HG02938 (cell line): ENCODE measurements around the gene FNBP1L.

ENCODE experiments used
- ATAC-seq: cut with Tn5 transposase; IDR thresholded peaks from one replicate; pipeline ENCODE4 v1.9.1; 2021; ENCODE audit warnings: mild to moderate bottlenecking, moderate library complexity; ENCODE audit not compliant: unreplicated experiment

The FNBP1L gene

DNA sequence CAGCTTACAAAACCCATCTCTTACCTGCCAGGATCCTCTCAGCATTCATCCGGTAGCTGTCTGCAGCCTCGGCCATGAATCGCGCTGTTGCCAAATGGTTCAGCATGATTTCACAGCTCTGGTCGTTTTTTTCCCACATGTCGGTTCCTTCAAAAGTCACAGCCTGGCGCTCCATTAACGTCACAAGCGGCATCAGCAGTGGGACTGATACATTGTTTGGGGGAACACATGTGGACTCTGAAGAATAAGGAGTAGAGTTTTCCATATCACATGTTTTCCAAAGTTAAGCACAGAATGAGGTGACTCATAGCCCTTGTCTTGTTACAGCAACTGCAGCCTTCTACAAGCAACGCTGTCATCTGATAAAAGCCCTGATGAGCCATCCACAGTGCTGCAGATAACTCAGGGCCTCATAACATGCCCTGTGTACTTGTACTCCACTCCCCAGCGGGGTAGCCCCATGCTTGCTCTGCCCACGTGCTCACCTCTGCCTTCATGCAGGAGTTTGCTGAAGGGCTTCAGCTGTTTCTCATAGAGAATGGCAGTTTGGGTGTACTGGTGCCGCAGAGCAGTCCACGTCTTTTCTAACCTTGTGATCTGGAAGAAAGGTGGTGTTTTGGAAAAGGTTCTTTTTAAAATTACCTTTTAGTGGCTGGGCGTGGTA lies 119.5 kb downstream of the FNBP1L start:
- no peak for ATAC-seq

DNA sequence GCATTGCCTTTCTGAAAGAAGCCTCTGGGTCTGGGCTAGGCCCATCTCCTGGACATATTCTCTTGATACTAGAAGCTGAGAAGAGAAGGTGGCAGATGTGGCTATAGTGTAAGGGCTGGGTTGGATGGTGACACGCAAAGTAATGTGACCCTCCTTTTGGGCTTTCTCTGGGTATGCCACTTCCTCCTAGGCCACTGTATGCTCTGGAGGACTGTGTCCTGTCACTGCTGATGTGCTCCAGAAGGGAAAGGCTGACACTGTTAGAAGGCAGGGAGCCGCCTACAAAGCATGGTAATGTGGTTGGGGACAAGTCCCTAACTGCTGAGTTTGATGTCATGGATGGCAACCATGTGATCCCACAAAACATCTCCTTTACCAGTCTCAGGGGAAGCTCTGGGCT lies 121.6 kb downstream of the FNBP1L start:
- no peak for ATAC-seq

DNA sequence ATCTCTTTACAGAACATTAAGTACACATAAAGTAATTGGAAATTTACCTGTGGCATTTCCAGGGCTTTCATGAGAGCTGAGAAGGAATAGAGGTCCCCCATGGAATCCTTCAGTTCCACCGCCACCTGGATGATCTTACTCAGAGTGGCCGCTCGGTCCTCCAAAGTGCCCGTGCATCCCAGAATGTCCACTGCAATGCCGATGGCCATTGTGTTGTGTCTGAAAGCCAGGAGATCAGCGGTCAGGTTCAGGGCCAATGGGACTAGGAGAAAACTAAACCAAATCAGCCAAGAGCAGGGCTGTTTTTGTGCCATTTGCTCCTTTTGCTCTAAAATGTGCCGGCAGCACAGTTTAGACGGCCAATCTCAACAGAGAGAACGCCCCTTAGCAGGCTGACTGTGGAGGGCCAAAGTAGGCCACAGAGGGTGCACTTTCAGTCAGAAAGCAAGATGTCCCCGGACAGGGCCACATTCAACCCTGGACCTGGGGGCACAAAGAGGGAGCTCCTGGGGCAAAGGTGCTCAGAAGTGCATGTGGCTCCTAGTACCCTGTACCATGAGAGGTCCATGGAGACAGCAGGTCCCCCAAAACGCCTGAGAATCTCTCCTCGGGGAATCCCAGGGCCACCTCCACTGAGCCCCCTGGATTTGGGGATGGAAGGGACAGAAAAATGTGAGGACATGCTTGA lies 123.8 kb downstream of the FNBP1L start:
- ATAC-seq = no peak

DNA sequence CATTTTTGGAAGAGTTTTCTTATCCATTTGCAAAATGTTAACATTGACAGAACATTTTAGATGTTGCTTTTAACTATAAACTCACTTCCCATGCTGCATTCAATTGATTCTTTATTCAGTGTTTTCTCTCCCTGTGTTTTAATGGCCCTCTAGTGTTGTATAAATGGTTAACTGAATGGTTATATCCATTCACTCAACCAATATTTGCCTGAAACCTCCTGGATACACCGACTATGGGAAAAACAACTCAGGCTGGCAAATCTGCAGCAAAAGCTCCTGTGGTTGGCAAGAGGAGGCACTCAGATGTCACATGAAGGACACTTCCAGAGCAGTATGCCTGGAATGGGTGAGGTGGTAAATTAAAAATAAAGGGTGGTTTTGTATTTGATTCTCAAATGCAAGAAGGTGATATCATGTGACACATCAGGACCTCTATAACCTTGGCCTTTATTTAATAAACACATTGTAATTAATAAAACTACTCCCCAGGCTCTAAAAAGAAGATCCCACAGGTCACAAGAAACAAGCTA lies 126.1 kb downstream of the FNBP1L start:
- ATAC-seq = no peak

DNA sequence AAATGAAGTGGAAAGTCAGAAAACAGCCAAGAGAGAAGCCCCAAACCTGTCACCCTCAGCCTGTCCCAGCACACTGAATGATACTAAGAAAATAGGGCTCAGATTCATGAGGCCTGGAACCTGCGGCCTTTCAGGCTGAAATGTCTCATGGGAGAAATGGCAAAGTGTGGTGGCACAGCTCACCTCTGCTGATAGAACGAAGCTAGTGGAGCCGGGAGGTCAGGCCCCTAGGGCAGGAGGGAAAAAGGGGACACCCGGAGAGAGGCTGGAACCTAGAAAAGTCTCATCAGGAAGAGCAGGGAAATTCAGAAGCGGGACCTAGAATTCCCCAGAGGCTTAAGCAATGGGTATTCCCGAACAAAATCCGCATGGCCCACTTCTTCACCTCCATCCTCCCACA lies 126.6 kb downstream of the FNBP1L start:
- ATAC-seq = no peak

DNA sequence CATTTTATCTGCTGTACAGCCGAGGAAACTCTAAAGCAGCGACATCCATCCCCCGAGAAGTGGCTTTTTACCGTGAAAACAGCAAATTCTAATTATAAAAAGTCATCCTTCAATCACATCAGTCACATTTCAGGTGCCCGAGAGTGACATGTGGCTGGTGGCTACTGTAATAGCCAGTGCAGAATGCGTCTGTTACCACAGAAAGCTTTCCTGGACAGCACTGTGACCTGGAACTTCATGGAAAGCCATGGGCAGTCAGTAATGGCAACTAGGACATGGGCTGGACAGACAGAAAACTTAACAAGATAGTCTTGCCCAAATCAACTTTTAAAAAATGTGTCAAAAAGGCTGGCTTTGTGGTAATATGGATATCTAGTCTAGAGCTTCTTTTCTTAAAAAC lies 127.1 kb downstream of the FNBP1L start:
- ATAC-seq = no peak

DNA sequence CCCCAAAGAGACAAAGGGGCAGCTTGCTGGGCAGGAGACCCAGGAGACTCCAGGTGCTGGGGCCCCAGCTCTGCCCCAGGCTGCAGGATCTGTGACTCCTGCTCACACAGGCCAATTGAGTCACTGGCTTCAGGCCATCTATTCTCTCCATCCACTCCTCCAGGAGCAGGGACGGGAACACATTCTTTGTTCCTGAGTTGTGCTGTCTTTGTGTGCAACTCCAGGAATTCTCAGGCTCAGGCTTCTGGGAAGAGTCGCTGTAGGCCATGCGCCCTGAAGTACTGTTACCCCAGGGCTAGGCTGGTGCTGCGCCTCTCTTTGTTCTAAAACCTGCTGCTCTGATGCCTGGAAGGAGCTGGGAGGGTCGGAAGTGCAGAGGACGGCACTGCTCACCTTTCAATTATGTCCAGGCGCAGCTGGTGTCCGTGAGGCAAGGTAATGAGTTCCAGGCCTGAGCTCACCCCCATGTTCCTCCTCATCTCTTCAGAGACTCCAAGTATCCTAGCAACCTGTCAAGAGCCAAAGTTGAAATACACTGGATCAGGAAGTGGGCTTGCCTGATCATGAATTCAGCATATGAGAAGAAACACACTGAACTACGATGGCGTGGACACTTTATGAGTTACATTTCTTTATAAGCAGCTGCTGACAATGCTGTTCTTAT lies 127.8 kb downstream of the FNBP1L start:
- ATAC-seq = no peak

DNA sequence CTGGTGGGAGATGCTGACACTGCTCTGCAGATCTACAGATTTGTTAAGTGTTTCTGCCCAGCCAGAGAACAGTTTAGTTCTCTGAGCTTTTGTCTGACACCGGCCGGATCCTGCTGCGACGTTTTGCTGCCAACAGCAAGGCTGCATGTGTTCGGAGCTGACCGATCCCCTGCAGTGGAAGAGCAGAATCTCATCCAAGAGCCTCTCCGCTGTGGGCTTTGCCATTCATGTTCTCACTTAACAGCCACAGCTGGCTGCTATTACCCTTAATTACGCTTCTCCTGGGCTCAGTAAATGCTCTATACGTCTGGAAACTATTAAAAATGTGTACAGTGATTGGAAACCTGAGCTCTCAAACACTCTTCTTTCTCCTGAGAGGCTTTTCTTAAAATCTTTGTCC lies 128.4 kb downstream of the FNBP1L start:
- ATAC-seq = no peak

DNA sequence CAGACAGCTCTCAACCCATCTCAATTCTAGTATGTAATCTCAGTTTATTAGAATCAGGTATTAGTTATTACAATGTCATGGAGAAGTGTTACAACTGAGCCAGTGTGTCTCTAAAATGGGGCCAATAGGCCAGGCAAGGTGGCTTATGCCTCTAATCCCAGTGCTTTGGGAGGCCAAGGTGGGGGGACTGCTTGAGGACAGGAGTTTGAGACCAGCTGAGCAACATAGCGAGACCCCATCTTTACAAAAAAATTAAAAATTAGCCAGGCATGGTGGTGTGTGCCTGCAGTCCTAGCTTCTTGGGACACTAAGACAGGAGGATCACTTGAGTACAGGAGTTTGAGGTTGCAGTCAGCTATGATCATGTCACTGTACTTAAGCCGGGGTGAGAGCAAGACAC lies 128.8 kb downstream of the FNBP1L start:
- ATAC-seq = no peak

DNA sequence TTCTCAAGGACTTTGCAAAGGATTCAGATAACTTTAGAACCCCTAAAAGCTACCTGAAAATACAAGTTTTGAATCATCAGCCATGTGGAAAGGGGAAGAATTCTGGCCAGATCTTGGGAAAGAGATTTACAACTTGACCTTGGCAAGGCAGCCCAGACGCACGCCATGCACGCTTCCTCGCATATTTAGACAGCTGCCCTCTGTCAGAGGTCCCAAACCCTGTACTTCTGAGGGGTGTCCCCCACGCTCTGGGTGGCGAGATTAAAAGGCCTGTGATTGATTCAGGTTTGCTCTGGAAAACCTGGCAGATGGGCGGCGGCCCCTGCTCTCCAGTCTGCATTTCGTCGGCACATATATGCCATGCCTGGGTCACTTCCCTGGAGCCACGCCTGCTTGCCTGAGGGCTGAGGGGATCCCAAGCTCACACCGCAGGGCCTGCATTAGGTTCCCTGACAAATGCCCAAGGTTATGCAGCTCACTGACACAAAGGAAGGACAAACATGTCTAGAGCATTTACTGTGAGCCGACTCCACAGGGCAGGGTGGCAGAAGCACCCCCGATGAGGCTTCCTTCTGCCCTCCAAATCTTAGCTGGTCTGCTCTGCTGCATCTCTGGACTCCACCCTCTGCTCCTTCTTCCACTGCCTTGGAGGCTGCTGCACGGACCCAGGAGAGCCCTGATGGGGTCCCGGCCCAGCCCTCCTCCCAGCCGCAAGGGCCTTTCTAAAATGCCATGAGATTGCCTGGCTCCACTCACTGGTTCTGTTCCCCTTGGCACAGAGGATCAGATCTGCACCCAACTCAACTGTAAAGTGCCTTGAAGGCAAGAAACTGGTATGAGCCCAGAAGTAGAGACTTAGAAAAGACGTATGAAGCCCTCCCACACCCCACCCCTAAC lies 129.9 kb downstream of the FNBP1L start:
- no peak for ATAC-seq

DNA sequence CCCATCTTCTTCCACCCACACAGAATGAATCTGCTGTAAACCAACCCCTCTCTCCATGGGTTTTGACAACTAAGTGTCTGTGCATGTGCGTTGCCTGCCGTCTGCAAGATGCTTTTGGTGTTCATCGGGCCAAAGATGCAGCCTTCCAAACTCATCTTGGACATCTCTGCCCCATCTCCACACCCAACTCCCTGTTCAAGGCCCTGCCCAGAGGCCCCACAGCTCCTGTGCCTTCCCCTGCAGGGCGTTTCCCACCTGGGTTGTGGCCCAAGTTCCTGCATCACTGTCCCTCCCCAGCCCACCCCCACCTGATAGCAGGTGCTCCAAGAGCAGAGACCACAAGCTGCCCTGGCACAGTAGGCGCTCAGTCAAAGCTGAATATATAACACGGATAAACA lies 130.5 kb downstream of the FNBP1L start:
- no peak for ATAC-seq

DNA sequence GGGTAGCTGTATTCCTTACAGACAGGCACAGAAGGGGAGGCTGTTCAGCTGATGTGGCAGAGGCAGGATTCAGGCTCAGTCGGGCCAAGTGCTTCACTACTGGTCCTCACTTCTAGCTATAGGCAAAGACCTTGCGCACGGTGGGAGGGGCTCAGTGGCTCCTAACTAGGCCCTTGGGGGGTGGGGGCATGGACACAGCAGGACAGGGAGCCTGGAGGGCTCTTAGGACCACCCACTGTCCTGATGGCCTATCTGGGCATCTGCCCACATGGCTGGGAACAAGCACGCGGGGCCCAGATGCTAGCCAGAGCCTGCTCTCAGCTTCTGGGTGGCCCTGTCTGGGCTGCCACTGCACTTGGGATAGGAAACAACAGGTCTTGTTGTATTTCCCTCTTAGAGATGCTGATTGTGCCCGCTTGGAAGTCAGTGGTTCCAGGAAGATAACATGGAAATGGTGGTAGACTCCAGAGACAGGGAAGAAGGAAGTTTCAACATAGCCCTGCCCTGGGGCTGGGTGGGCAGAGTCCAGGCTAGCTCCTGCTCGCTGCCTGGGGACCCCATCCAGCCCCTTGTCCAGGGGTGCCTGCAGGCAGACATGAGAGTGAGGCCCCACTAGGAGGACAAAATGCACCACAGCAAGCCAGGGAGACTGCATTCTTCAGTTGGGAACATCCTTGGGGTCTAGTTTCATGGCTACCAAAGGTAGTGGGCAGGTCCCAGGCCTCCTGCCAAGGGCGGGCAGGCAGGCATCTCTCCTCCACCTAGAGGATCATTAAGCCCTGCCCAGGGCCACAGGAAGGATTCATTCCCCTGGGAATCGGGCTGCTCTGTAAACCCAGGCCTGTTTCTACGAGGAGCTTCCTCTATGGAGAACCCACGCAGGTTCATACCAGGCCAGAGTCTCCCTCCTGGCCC lies 131.2 kb downstream of the FNBP1L start:
- ATAC-seq = no peak

DNA sequence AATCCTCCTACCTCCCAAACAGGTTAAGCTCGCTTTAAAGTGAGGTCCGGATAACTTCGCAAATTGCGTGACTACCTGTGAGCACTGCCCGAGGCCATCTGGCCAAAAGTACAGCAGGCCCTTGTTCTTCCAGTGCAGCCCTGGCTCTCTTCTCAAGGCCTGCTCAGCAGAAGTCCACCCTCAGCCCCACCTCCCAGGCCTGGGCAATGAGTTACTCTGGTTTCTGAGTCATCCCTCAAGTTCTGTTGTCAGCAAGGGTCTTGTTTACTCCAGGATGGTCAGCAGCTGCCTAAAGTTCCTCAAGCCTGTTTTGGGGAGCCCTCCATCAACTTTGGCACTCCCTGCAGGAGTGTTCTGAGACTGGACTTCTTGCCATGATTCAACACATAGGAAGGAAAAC lies 132.0 kb downstream of the FNBP1L start:
- no peak for ATAC-seq

DNA sequence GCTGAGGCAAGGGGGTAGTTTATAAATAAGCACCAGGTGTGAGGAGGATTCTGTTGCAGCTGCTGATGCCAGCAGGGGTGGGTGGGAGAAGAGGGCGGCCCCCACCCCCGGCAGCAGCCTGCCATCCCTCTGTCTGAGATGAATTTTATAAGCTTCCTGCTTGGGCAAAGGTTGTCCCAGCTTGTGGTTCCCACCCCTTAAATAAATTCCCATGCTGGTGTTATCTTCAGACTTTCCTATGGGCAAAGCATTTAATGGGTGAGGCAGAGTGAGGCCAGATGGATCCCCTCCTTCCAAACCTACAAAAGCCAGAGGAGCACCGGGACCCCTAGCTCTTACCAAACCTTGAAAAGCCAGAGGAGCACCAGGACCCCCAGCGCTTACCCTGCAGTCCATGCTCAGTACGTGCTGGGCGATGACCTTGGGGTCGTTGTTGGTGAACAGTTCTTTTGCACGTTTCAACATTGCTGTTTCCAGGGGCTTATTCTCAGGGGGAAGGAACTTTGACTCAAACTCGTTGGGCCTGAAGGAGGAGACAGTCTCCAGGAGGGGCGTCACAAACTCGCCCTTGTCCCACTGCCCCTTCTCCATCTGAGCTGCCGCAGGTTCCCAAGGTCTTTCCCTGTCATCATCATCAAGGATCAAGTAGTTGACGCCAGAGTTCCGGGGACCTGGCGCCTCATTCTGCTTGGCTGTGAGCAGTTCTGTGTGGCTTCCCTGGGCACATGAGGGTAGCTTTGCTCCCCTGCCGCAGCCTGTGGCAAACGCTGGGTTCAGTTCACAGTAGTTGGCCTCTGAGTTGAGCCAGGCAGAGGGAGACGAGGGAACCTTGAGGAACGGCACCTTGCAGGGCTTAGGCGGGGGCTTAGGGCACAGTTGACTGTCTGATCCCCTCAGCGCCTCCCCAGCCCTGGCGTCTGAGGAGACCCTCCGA lies 134.3 kb downstream of the FNBP1L start:
- ATAC-seq = no peak

DNA sequence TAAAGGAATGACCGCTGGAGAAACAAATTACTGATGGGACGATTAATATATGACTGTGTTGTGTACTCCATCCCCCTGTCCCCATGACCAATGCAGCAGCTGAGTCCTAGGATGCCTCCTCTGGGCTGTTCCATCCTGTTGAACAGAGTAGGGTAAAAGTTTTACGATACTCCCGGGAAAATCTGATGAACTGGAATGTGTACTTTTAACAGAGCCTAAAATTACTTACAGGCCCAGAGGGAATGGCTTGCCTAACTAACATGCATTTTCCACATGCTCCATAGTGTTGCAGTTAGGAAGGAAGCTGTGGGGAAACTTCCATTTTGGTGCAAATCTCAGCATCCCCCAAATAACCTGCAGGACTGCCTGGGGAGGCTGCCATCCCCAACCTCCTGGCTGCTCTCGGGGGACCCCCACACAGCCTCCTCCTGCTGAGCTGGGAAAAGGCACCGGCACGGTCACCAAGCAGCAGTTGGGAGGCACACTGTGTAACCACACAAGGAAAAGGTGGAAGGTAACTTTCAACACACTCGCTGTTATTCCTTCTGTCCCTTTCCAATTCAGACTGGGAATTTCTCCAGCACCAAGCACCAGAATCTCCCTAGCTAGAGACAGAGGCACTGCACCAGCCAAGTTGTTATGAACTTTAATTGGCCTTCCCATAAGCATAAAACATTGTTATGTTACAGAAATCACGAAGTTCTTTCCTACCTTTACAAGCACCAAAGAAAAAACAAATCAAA lies 136.5 kb downstream of the FNBP1L start:
- no peak for ATAC-seq

DNA sequence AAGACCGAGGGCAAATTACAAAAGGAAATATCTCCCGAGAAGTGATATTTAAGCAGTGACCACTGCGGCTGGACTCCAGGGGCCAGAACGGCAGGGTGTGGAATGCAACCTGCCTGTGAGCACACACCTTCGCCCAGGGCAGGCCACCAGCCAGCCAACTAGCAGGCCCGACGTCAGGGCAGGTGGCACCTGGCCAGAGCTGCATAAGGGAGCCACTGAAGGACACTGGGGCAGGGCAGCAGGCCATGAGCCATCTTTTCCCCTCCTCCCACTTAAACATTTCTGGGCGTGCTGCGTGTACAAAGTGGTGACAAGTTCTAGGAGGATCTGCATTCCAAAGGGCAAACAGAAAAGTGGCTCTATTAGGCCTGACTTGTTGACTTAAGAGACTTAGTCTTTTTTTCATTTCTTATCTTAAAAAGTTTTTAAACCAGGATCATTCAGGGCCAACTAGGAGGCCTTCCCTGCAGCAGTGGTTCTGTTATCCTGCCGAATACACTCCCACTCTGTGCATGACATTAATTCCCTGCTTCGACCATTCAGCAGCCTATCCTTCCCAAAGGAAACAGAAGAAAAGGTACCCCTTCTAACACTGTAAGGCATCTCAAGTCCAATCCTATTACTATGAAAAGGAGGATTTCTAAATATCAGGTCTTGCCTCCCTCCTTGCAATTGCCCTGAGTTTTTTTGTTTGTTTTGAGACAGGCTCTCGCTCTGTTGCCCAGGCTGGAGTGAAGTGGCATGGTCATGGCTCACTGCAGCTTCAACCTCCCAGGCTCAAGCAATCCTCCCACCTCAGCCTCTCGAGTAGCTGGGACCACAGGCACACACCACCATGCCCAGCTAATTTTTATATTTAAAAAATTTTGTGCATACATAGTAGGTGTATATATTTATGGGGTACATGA lies 137.4 kb downstream of the FNBP1L start:
- no peak for ATAC-seq

DNA sequence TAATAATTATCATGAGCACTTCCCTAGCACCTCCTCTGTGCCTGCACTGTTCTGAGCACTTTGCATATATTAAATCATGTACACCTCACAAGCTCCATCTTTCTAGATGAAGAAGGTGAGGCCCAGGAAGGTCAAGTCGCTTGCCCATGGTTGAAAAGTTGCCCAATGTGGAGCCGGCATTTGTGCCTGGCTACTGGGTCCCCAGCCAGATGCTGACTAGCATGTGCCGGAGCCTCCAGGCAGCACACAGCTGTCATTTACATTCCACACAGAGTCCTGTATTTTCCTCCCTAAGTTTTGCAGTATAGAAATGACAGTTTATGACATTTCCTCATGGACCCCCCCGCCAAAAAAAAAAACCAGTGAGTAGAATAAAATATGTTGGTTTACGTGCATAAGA lies 139.4 kb downstream of the FNBP1L start:
- no peak for ATAC-seq
